GM12873 (cell line): Measurements from ENCODE around the gene BTF3.
A peak's percentile ranks its signal among the peaks of the same experiment; 100 is the strongest.

Source experiments
- CTCF ChIP-seq: IDR thresholded peaks from 2 replicates; pipeline ENCODE4 v1.5.1; 2012; ENCODE audit warnings: low read depth, mild to moderate bottlenecking, moderate library complexity, low read length, control low read depth; ENCODE audit not compliant: insufficient read depth; ENCODE audit errors: missing control alignments

BTF3 gene

GRCh38 chr5:73515232-73515631, 17.0 kb downstream of the BTF3 start:
- no peak for TF ChIP-seq CTCF

GRCh38 chr5:73519531-73520283, 21.5 kb downstream of the BTF3 start:
- peak; percentile 90 for TF ChIP-seq CTCF

GRCh38 chr5:73522989-73523388, 24.7 kb downstream of the BTF3 start:
- no peak for TF ChIP-seq CTCF

- TF ChIP-seq CTCF = no peak
Measured at GRCh38 chr5:73523861-73524260, 25.6 kb downstream of the BTF3 start.

- TF ChIP-seq CTCF = no peak
Measured at GRCh38 chr5:73525606-73526203, 27.5 kb downstream of the BTF3 start.

- no peak for TF ChIP-seq CTCF
Measured at GRCh38 chr5:73528248-73528647, 30.0 kb downstream of the BTF3 start.

GRCh38 chr5:73529081-73529480, 30.8 kb downstream of the BTF3 start:
- TF ChIP-seq CTCF = no peak
